ENCODE results near the gene ZNF155. TPM values are rescaled to one million over a fixed set of nuclear protein-coding genes. Genes with fewer than 3 reads are reported as not detected.

The ZNF155 gene
- total RNA-seq, 4 donors from 2014 or later: 8.7 to 20.8 (median 16.0) TPM

DNA sequence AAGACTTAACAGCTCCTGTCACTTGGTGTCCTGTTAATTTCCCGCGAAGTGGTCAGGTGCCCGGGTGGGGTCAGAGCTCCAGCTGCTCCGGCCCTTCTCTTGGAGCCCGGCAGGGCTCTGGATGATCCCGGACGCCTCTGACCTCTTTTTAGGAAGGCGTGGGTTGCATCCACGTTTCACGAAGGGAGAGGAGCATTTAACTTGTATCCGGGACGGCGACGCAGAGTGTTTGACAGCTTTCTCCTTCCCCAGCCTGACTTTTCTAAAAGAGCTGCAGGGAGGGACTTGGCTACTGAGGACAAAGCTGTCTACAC, 656 bp downstream of the ZNF155 start:
- peak overlapping the region in 2 of 3 donors; percentile 61 to 84 for H3K4me3 ChIP-seq (replicated peaks in 1 of 3)
- no peaks in the 10 kb centered on the region for H3K27me3 ChIP-seq
- H3K27ac ChIP-seq: peak overlapping the region in 1 of 3 donors; percentile 59
- intact Hi-C loops (cut with DNase I): loop anchor here (10.0 kb wide), 1 partner anchor 110 kb away; the partner anchor contains the start of gene ZNF224
- no peak for TF ChIP-seq POLR2A (IDR thresholded peaks at IDR 0.05)
- TF ChIP-seq, protein P1, sequence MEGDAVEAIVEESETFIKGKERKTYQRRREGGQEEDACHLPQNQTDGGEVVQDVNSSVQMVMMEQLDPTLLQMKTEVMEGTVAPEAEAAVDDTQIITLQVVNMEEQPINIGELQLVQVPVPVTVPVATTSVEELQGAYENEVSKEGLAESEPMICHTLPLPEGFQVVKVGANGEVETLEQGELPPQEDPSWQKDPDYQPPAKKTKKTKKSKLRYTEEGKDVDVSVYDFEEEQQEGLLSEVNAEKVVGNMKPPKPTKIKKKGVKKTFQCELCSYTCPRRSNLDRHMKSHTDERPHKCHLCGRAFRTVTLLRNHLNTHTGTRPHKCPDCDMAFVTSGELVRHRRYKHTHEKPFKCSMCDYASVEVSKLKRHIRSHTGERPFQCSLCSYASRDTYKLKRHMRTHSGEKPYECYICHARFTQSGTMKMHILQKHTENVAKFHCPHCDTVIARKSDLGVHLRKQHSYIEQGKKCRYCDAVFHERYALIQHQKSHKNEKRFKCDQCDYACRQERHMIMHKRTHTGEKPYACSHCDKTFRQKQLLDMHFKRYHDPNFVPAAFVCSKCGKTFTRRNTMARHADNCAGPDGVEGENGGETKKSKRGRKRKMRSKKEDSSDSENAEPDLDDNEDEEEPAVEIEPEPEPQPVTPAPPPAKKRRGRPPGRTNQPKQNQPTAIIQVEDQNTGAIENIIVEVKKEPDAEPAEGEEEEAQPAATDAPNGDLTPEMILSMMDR (IDR thresholded peaks at IDR 0.05): no peak
- no peaks in the 10 kb centered on the region for H3K9me3 ChIP-seq
- 2 to 6% methylated on average over 7 to 14 of the region's 14 CpGs for WGBS, 2 donors
- DNase-seq: peak; percentile 5 to 6
- peaks cover 6 to 10% of the 10 kb centered on the region in 2 donors for H3K36me3 ChIP-seq
- H3K4me1 ChIP-seq: peaks cover 5 to 6% of the 10 kb centered on the region in 2 donors

DNA sequence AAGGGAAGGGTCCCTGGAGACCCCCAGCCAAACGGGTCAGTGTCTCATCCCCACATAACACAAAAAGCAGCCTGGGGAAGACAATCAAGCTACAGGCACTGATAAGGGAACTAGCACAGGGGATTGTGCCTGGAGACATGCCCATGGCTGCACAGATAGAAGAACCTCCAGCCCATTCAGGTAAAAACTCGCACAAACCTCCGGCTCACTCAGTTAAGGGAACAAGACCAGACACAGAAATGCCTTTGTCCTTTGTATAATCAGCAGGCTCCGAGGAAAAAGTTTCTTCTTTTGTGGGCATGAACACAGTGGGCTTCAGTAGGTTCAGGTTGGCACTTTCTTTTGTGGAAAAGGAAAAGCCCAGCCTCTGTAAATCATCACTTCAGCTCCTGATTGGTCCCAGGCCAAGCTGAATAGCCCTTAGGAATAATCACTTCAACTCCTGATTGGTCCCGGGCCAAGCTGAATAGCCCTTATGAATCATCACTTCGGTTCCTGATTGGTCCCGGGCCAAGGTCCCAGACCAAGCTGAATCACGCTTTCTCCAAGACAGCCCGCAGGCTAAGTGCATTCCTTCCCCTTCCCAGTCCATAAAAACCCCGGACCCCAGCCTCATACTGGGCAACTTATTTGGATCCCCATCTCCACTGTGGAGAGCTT, 13.8 kb downstream of the ZNF155 start:
- no peak for DNase-seq
- H3K27me3 ChIP-seq: no peaks in the 10 kb centered on the region
- no peak overlapping the region for H3K4me3 ChIP-seq (replicated peaks in 1 of 3)
- intact Hi-C loops (cut with DNase I): no loop called here
- WGBS, 2 donors: 81 to 84% methylated on average over 10 of the region's 10 CpGs
- no peak overlapping the region for H3K27ac ChIP-seq
- peaks cover 39 to 43% of the 10 kb centered on the region in 2 donors for H3K36me3 ChIP-seq
- no peaks in the 10 kb centered on the region for H3K4me1 ChIP-seq
- H3K9me3 ChIP-seq: no peaks in the 10 kb centered on the region
- TF ChIP-seq, protein P1 (IDR thresholded peaks at IDR 0.05): no peak
- no peak for TF ChIP-seq POLR2A (IDR thresholded peaks at IDR 0.05)

DNA sequence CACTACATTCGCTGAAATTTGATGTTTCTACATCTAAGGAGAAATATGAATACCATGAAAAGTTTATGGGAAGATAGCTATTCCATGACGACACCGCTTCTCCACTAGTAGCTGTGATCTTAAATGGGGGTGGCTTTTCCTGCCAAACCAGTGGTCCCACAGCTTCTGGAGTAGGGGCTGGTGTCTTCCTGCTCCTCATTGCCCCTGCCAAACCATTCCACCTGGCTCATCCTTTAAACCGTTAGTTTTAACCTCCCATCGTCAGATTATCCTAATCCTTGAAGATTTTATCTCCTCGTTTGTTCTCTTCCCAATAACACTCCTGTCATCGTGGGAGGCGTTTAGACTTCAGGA, 18.2 kb downstream of the ZNF155 start:
- WGBS, 2 donors: 8 to 9% methylated on average over 8 of the region's 8 CpGs
- Histone ChIP-seq H3K27ac (no peak overlapping the region), H3K27me3 (no peaks in the 10 kb centered on the region), H3K4me3 (replicated peaks in 1 of 3) (peak overlapping the region; percentile 19 to 88 (median 72)), H3K36me3 (peaks cover 1 to 3% of the 10 kb centered on the region in 2 donors), H3K4me1 (peaks cover 0 to 7% of the 10 kb centered on the region in 2 donors), H3K9me3 (no peaks in the 10 kb centered on the region)
- intact Hi-C loops (cut with DNase I): no loop called here
- no peak for TF ChIP-seq POLR2A (IDR thresholded peaks at IDR 0.05)
- TF ChIP-seq, protein P1 (IDR thresholded peaks at IDR 0.05): no peak
- no peak for DNase-seq

DNA sequence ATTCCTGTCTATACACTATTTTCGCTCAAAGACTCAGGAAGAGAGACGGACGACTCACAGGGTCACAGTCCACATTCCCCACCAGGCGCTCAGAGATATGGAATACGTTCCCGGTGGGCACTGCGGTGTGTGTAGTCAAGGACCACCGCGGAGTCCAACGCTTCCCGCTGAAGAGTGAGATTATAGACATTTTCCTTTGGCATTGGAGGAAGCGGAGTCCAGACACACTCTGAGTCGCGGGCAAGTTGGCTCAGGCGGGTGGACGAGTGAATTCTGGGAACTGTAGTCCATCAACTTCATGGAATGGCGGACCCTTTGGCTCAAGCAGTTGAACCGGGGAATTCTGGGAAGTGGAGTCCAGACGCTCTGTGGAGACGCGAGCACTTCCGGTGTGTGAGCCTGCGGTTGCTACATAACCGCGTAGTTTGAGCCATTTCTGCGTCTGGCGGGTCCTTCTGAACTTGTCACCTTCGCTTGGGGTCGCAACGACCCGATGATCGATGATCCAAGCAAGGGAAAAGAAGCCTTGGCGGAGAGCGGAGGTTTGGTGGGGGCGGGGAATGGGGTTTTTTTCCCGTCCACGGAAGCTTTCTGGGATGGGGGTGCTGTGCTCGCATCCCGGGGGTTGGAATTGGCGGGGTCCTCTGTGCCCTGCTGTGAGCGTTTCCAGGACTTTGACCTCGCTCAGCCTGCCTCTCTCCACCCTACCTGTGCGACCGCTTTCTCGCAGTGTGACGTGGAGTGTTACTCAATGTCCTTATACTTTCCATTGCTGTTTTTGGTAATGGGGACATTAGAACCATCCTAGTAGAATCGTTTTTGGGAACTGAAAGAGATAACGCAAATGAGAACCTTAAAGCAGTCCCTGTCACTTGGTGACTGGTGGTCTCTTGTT, 18.8 kb downstream of the ZNF155 start, which contains the start of gene ZNF230:
Gene ZNF230, plus strand, starts transcription at position 392 of the 895 bp plus-strand sequence. CDS start 4,122 bp downstream, outside the sequence.
- peak in 1 of 2 donors; percentile 25 for TF ChIP-seq POLR2A (IDR thresholded peaks at IDR 0.05)
- TF ChIP-seq, protein P1 (IDR thresholded peaks at IDR 0.05): no peak
- Histone ChIP-seq H3K36me3 (peaks cover 6 to 9% of the 10 kb centered on the region in 2 donors), H3K4me3 (replicated peaks in 1 of 3) (peak within 1 kb of the TSS; percentile 19 to 88 (median 72)), H3K27ac (peak within 1 kb of the TSS in 1 of 3 donors; percentile 21), H3K4me1 (peaks cover 0 to 7% of the 10 kb centered on the region in 2 donors), H3K9me3 (no peaks in the 10 kb centered on the region), H3K27me3 (no peaks in the 10 kb centered on the region)
- intact Hi-C loops (cut with DNase I): no loop called here
- peak; percentile 90 for DNase-seq
- 1% methylated on average over 43 to 44 of the region's 48 CpGs for WGBS, 2 donors

Measured in thyroid gland (tissue), 4 donors.